Myocyte (in vitro differentiated cells): Measurements from ENCODE around the gene VNN1. TPM values are rescaled to one million over a fixed set of nuclear protein-coding genes. Genes with fewer than 3 reads are reported as not detected.
"Not testable (repeated sequence)": the region's sequence is repeated elsewhere in the genome, so short reads cannot be mapped to it uniquely, and the experiment has no call there.

Experiments used
- DNase-seq: peaks from one replicate; pipeline ENCODE4 v3.0.0-alpha.2; 2012; ENCODE audit warnings: low read depth
- total RNA-seq: library from RNA; depleted of rRNA; stranded (reverse); fragments of >200 nt; gene quantifications from 2 replicates; pipeline ENCODE4 v1.2.3, GENCODE V29; 2014

The VNN1 gene
- total RNA-seq, 1 donor from 2014 or later = 2.7 TPM

- DNase-seq = no peak
These were observed 11.6 kb upstream of the VNN1 start for GRCh38 chr6:132725471-132725870.

GRCh38 chr6:132719736-132720448 lies 6.0 kb upstream of the VNN1 start:
- no peak for DNase-seq

GRCh38 chr6:132715881-132716637 lies 2.2 kb upstream of the VNN1 start:
- no peak for DNase-seq

- peak; percentile 87 for DNase-seq
These were observed 1.3 kb upstream of the VNN1 start for GRCh38 chr6:132715204-132715603.

- no peak for DNase-seq
These were observed 305 bp upstream of the VNN1 start for GRCh38 chr6:132714160-132714559.

GRCh38 chr6:132712366-132712765 lies 1.5 kb downstream of the VNN1 start:
- DNase-seq = no peak

- DNase-seq = no peak
These were observed 5.1 kb downstream of the VNN1 start for GRCh38 chr6:132708771-132709170.

- DNase-seq = no peak
These were observed 5.9 kb downstream of the VNN1 start for GRCh38 chr6:132708002-132708401.

- not testable (repeated sequence) for DNase-seq
These were observed 7.1 kb downstream of the VNN1 start for GRCh38 chr6:132706756-132707155.

GRCh38 chr6:132703936-132704335 lies 9.9 kb downstream of the VNN1 start:
- no peak for DNase-seq

- no peak for DNase-seq
These were observed 15.2 kb downstream of the VNN1 start for GRCh38 chr6:132698608-132699007.

GRCh38 chr6:132695773-132696172 lies 18.1 kb downstream of the VNN1 start:
- DNase-seq = no peak

GRCh38 chr6:132693478-132693877 lies 20.4 kb downstream of the VNN1 start:
- DNase-seq = no peak

- DNase-seq = no peak
These were observed 23.2 kb downstream of the VNN1 start for GRCh38 chr6:132690678-132691077.

- peak; percentile 12 for DNase-seq
These were observed 26.5 kb downstream of the VNN1 start for GRCh38 chr6:132687306-132687705.

- no peak for DNase-seq
These were observed 27.3 kb downstream of the VNN1 start for GRCh38 chr6:132686531-132686930.

- DNase-seq = no peak
These were observed 28.8 kb downstream of the VNN1 start for GRCh38 chr6:132685009-132685408.

GRCh38 chr6:132684272-132684671 lies 29.6 kb downstream of the VNN1 start:
- no peak for DNase-seq

GRCh38 chr6:132683543-132683942 lies 30.3 kb downstream of the VNN1 start:
- DNase-seq = peak; percentile 85

GRCh38 chr6:132679094-132679493 lies 34.8 kb downstream of the VNN1 start:
- peak; percentile 26 for DNase-seq

- DNase-seq = no peak
These were observed 38.1 kb downstream of the VNN1 start for GRCh38 chr6:132675749-132676148.

- peak; percentile 12 for DNase-seq
These were observed 38.9 kb downstream of the VNN1 start for GRCh38 chr6:132675002-132675401.
